Glomerular visceral epithelial cell (primary cell): ENCODE results near the gene DPP10.

Experiments
- DNase-seq: peaks from one replicate; pipeline ENCODE4 v3.0.0-alpha.2; 2016; ENCODE audit errors: extremely low spot score

Gene DPP10

GRCh38 chr2:115691409-115691808 is 1249.0 kb downstream of the DPP10 start:
- DNase-seq = no peak

- DNase-seq = no peak
Measured at GRCh38 chr2:115694651-115695050, 1252.2 kb downstream of the DPP10 start.

- DNase-seq = no peak
Measured at GRCh38 chr2:115733190-115733775, 1290.8 kb downstream of the DPP10 start.

- DNase-seq = no peak
Measured at GRCh38 chr2:115738111-115738510, 1295.7 kb downstream of the DPP10 start.

- DNase-seq = no peak
Measured at GRCh38 chr2:115739574-115739973, 1297.1 kb downstream of the DPP10 start.

- no peak for DNase-seq
Measured at GRCh38 chr2:115746151-115746550, 1303.7 kb downstream of the DPP10 start.

GRCh38 chr2:115757286-115757685 is 1314.8 kb downstream of the DPP10 start:
- no peak for DNase-seq

GRCh38 chr2:115763601-115764000 is 1321.2 kb downstream of the DPP10 start:
- DNase-seq = no peak

GRCh38 chr2:115771516-115771915 is 1329.1 kb downstream of the DPP10 start:
- DNase-seq = no peak

GRCh38 chr2:115774361-115774760 is 1331.9 kb downstream of the DPP10 start:
- no peak for DNase-seq

- DNase-seq = no peak
Measured at GRCh38 chr2:115779085-115779632, 1336.7 kb downstream of the DPP10 start.

- no peak for DNase-seq
Measured at GRCh38 chr2:115782286-115782685, 1339.8 kb downstream of the DPP10 start.

- DNase-seq = no peak
Measured at GRCh38 chr2:115796078-115796477, 1353.6 kb downstream of the DPP10 start.

GRCh38 chr2:115807276-115807675 is 1364.8 kb downstream of the DPP10 start:
- no peak for DNase-seq

- no peak for DNase-seq
Measured at GRCh38 chr2:115825912-115826311, 1383.5 kb downstream of the DPP10 start.

GRCh38 chr2:115833196-115833595 is 1390.8 kb downstream of the DPP10 start:
- no peak for DNase-seq

GRCh38 chr2:115838539-115838938 is 1396.1 kb downstream of the DPP10 start:
- no peak for DNase-seq

- DNase-seq = no peak
Measured at GRCh38 chr2:115842306-115842705, 1399.9 kb downstream of the DPP10 start.

- no peak for DNase-seq
Measured at GRCh38 chr2:115848192-115848591, 1405.8 kb downstream of the DPP10 start.

- DNase-seq = no peak
Measured at GRCh38 chr2:115867024-115867423, 1424.6 kb downstream of the DPP10 start.

- no peak for DNase-seq
Measured at GRCh38 chr2:115874427-115874826, 1432.0 kb downstream of the DPP10 start.

- DNase-seq = no peak
Measured at GRCh38 chr2:115880558-115880957, 1438.1 kb downstream of the DPP10 start.

- DNase-seq = no peak
Measured at GRCh38 chr2:115887209-115887776, 1444.9 kb downstream of the DPP10 start.
